ENCODE results near the gene ZNF76. TPM values are rescaled to one million over a fixed set of nuclear protein-coding genes. Genes with fewer than 3 reads are reported as not detected.

Gene ZNF76
- total RNA-seq, 1 experiment from 2014 or later = 15.6 TPM

- H3K36me3 ChIP-seq = no peaks in the 10 kb centered on the region; the same call in none of the 2 replicates
- DNase-seq (ENCODE audit: low read depth in 1 of 2, low spot score in 2 of 2) = no peak
- no peaks in the 10 kb centered on the region; the same call in 1 of the 2 replicates for H3K9me3 ChIP-seq (replicated peaks)
- no peak overlapping the region for H3K27ac ChIP-seq
- H3K4me1 ChIP-seq (replicated peaks) = no peaks in the 10 kb centered on the region
- no peak overlapping the region for H3K4me3 ChIP-seq
- no peaks in the 10 kb centered on the region for H3K27me3 ChIP-seq (replicated peaks)
Measured at GRCh38 chr6:35223396-35223795, 36.1 kb upstream of the ZNF76 start.

GRCh38 chr6:35224720-35225119 lies 34.8 kb upstream of the ZNF76 start:
- H3K9me3 ChIP-seq (replicated peaks) = no peaks in the 10 kb centered on the region; the same call in 1 of the 2 replicates
- H3K27me3 ChIP-seq (replicated peaks) = no peaks in the 10 kb centered on the region
- no peak for DNase-seq (ENCODE audit: low read depth in 1 of 2, low spot score in 2 of 2)
- no peak overlapping the region for H3K27ac ChIP-seq
- H3K36me3 ChIP-seq = no peaks in the 10 kb centered on the region; the same call in 1 of the 2 replicates
- H3K4me3 ChIP-seq = no peak overlapping the region
- H3K4me1 ChIP-seq (replicated peaks) = no peaks in the 10 kb centered on the region

GRCh38 chr6:35228481-35228880 lies 31.1 kb upstream of the ZNF76 start:
- H3K27ac ChIP-seq = no peak overlapping the region
- H3K27me3 ChIP-seq (replicated peaks) = no peaks in the 10 kb centered on the region
- H3K36me3 ChIP-seq = no peaks in the 10 kb centered on the region; the same call in 1 of the 2 replicates
- H3K4me3 ChIP-seq = no peak overlapping the region
- H3K4me1 ChIP-seq (replicated peaks) = no peaks in the 10 kb centered on the region
- no peak for DNase-seq (ENCODE audit: low read depth in 1 of 2, low spot score in 2 of 2)
- H3K9me3 ChIP-seq (replicated peaks) = no peaks in the 10 kb centered on the region

GRCh38 chr6:35229304-35229703 lies 30.2 kb upstream of the ZNF76 start:
- Histone ChIP-seq H3K9me3 (replicated peaks) (no peaks in the 10 kb centered on the region), H3K36me3 (no peaks in the 10 kb centered on the region; the same call in none of the 2 replicates), H3K4me1 (replicated peaks) (no peaks in the 10 kb centered on the region), H3K4me3 (no peak overlapping the region), H3K27ac (no peak overlapping the region), H3K27me3 (replicated peaks) (no peaks in the 10 kb centered on the region)
- DNase-seq (ENCODE audit: low read depth in 1 of 2, low spot score in 2 of 2) = no peak

GRCh38 chr6:35230498-35230897 lies 29.0 kb upstream of the ZNF76 start:
- Histone ChIP-seq H3K27ac (no peak overlapping the region), H3K4me3 (no peak overlapping the region), H3K36me3 (peaks cover 10% of the 10 kb centered on the region), H3K9me3 (replicated peaks) (0 out of 2 replicates have a peak, but pooled peaks cover 9% of the 10 kb centered on the region), H3K4me1 (replicated peaks) (no peaks in the 10 kb centered on the region), H3K27me3 (replicated peaks) (no peaks in the 10 kb centered on the region)
- no peak for DNase-seq (ENCODE audit: low read depth in 1 of 2, low spot score in 2 of 2)

GRCh38 chr6:35230950-35231349 lies 28.6 kb upstream of the ZNF76 start:
- Histone ChIP-seq H3K27ac (no peak overlapping the region), H3K9me3 (replicated peaks) (0 out of 2 replicates have a peak, but pooled peaks cover 9% of the 10 kb centered on the region), H3K36me3 (peaks cover 10% of the 10 kb centered on the region), H3K4me3 (no peak overlapping the region), H3K4me1 (replicated peaks) (no peaks in the 10 kb centered on the region), H3K27me3 (replicated peaks) (no peaks in the 10 kb centered on the region)
- DNase-seq (ENCODE audit: low read depth in 1 of 2, low spot score in 2 of 2) = no peak

GRCh38 chr6:35231563-35231962 lies 28.0 kb upstream of the ZNF76 start:
- Histone ChIP-seq H3K27me3 (replicated peaks) (no peaks in the 10 kb centered on the region), H3K4me3 (no peak overlapping the region), H3K27ac (no peak overlapping the region), H3K9me3 (replicated peaks) (0 out of 2 replicates have a peak, but pooled peaks cover 9% of the 10 kb centered on the region), H3K36me3 (peaks cover 11% of the 10 kb centered on the region), H3K4me1 (replicated peaks) (no peaks in the 10 kb centered on the region)
- no peak for DNase-seq (ENCODE audit: low read depth in 1 of 2, low spot score in 2 of 2)

GRCh38 chr6:35234901-35235300 lies 24.6 kb upstream of the ZNF76 start:
- DNase-seq (ENCODE audit: low read depth in 1 of 2, low spot score in 2 of 2) = no peak
- Histone ChIP-seq H3K4me1 (replicated peaks) (no peaks in the 10 kb centered on the region), H3K27ac (no peak overlapping the region), H3K27me3 (replicated peaks) (no peaks in the 10 kb centered on the region), H3K9me3 (replicated peaks) (0 out of 2 replicates have a peak, but pooled peaks cover 9% of the 10 kb centered on the region), H3K36me3 (peaks cover 20% of the 10 kb centered on the region), H3K4me3 (no peak overlapping the region)

GRCh38 chr6:35236223-35236622 lies 23.3 kb upstream of the ZNF76 start:
- no peak overlapping the region for H3K4me3 ChIP-seq
- 0 out of 2 replicates have a peak, but pooled peaks cover 9% of the 10 kb centered on the region for H3K9me3 ChIP-seq (replicated peaks)
- peaks cover 28% of the 10 kb centered on the region for H3K36me3 ChIP-seq

GRCh38 chr6:35237476-35237875 lies 22.1 kb upstream of the ZNF76 start:
- H3K4me1 ChIP-seq (replicated peaks) = no peaks in the 10 kb centered on the region
- 0 out of 2 replicates have a peak, but pooled peaks cover 9% of the 10 kb centered on the region for H3K9me3 ChIP-seq (replicated peaks)
- no peak overlapping the region for H3K4me3 ChIP-seq
- no peaks in the 10 kb centered on the region for H3K27me3 ChIP-seq (replicated peaks)
- H3K36me3 ChIP-seq = peaks cover 28% of the 10 kb centered on the region
- no peak overlapping the region for H3K27ac ChIP-seq
- DNase-seq (ENCODE audit: low read depth in 1 of 2, low spot score in 2 of 2) = no peak

More at GRCh38 chr6:35236223-35236622, 23.3 kb upstream of the ZNF76 start:
- Histone ChIP-seq H3K4me1 (replicated peaks) (no peaks in the 10 kb centered on the region), H3K27me3 (replicated peaks) (no peaks in the 10 kb centered on the region), H3K27ac (no peak overlapping the region)
- DNase-seq (ENCODE audit: low read depth in 1 of 2, low spot score in 2 of 2) = no peak

- Histone ChIP-seq H3K4me1 (replicated peaks) (no peaks in the 10 kb centered on the region), H3K27me3 (replicated peaks) (no peaks in the 10 kb centered on the region), H3K36me3 (peaks cover 28% of the 10 kb centered on the region), H3K4me3 (no peak overlapping the region), H3K27ac (no peak overlapping the region), H3K9me3 (replicated peaks) (0 out of 2 replicates have a peak, but pooled peaks cover 9% of the 10 kb centered on the region)
- DNase-seq (ENCODE audit: low read depth in 1 of 2, low spot score in 2 of 2) = no peak
Measured at GRCh38 chr6:35238843-35239289, 20.7 kb upstream of the ZNF76 start.

GRCh38 chr6:35239581-35239980 lies 20.0 kb upstream of the ZNF76 start:
- Histone ChIP-seq H3K27me3 (replicated peaks) (no peaks in the 10 kb centered on the region), H3K4me3 (no peak overlapping the region), H3K36me3 (peaks cover 29% of the 10 kb centered on the region), H3K9me3 (replicated peaks) (0 out of 2 replicates have a peak, but pooled peaks cover 8% of the 10 kb centered on the region), H3K27ac (no peak overlapping the region), H3K4me1 (replicated peaks) (no peaks in the 10 kb centered on the region)
- no peak for DNase-seq (ENCODE audit: low read depth in 1 of 2, low spot score in 2 of 2)

GRCh38 chr6:35240838-35241801 lies 18.4 kb upstream of the ZNF76 start:
- no peaks in the 10 kb centered on the region for H3K4me1 ChIP-seq (replicated peaks)
- no peaks in the 10 kb centered on the region for H3K9me3 ChIP-seq (replicated peaks)
- H3K4me3 ChIP-seq = no peak overlapping the region
- H3K27me3 ChIP-seq (replicated peaks) = no peaks in the 10 kb centered on the region
- DNase-seq (ENCODE audit: low read depth in 1 of 2, low spot score in 2 of 2) = peak; percentile 65 to 66
- peaks cover 32% of the 10 kb centered on the region for H3K36me3 ChIP-seq
- no peak overlapping the region for H3K27ac ChIP-seq

GRCh38 chr6:35242486-35242885 lies 17.0 kb upstream of the ZNF76 start:
- no peak overlapping the region for H3K4me3 ChIP-seq
- peaks cover 27% of the 10 kb centered on the region for H3K36me3 ChIP-seq
- no peak for DNase-seq (ENCODE audit: low read depth in 1 of 2, low spot score in 2 of 2)

More at GRCh38 chr6:35242486-35242885, 17.0 kb upstream of the ZNF76 start:
- Histone ChIP-seq H3K27me3 (replicated peaks) (no peaks in the 10 kb centered on the region), H3K4me1 (replicated peaks) (no peaks in the 10 kb centered on the region), H3K27ac (no peak overlapping the region), H3K9me3 (replicated peaks) (no peaks in the 10 kb centered on the region)
